HUES6 (cell line): Measurements from ENCODE around the gene OR5A1.
"Not testable (repeated sequence)": the region's sequence is repeated elsewhere in the genome, so short reads cannot be mapped to it uniquely, and the experiment has no call there.

Experiments
- H3K27ac ChIP-seq: 2 replicates; pipeline ENCODE4 v1.7.0; 2013; ENCODE audit warnings: low read depth, mild to moderate bottlenecking, low read length, inconsistent platforms
- H3K27me3 ChIP-seq: 2 replicates; pipeline ENCODE4 v1.6.1; 2013; ENCODE audit warnings: low read length; ENCODE audit not compliant: control insufficient read depth, insufficient read depth
- H3K36me3 ChIP-seq: 2 replicates; pipeline ENCODE4 v1.6.1; 2013; ENCODE audit warnings: low read length; ENCODE audit not compliant: control insufficient read depth, insufficient read depth
- H3K4me1 ChIP-seq: 2 replicates; pipeline ENCODE4 v1.6.1; 2013; ENCODE audit warnings: low read length; ENCODE audit not compliant: control insufficient read depth, insufficient read depth
- H3K4me3 ChIP-seq: 2 replicates; pipeline ENCODE4 v1.5.1; 2013; ENCODE audit warnings: low read depth, low read length
- H3K9ac ChIP-seq: one replicate; pipeline ENCODE4 v1.6.1; 2013; ENCODE audit warnings: mild to moderate bottlenecking, low read length
- H3K9me3 ChIP-seq: 2 replicates; pipeline ENCODE4 v1.6.1; 2013; ENCODE audit warnings: low read depth, low read length; ENCODE audit not compliant: control insufficient read depth, insufficient read depth

The OR5A1 gene

DNA sequence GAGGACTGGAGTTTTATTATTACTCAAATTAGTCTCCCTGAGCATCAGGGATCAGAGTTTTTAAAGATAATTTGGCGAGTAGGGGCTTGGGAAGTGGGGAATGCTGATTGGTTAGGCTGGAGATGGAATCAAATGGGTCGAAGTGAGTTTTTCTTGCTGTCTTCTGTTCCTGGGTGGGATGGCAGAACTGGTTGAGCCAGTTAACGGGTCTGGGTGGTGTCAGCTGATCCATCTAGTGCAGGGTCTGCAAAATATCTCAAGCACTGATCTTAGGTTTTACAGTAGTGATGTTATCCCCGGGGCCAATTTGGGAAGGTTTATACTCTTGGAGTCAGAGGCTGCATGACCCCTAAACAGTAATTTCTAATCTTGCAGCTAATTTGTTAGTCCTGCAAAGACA lies 11.1 kb upstream of the OR5A1 start:
- 0 out of 2 replicates have a peak, but pooled peaks cover 3% of the 10 kb centered on the region for H3K9me3 ChIP-seq
- peaks cover 18% of the 10 kb centered on the region for H3K4me1 ChIP-seq
- no peak overlapping the region for H3K4me3 ChIP-seq
- no peaks in the 10 kb centered on the region for H3K27me3 ChIP-seq
- no peaks in the 10 kb centered on the region for H3K36me3 ChIP-seq
- H3K9ac ChIP-seq: no peak overlapping the region
- no peak overlapping the region for H3K27ac ChIP-seq

DNA sequence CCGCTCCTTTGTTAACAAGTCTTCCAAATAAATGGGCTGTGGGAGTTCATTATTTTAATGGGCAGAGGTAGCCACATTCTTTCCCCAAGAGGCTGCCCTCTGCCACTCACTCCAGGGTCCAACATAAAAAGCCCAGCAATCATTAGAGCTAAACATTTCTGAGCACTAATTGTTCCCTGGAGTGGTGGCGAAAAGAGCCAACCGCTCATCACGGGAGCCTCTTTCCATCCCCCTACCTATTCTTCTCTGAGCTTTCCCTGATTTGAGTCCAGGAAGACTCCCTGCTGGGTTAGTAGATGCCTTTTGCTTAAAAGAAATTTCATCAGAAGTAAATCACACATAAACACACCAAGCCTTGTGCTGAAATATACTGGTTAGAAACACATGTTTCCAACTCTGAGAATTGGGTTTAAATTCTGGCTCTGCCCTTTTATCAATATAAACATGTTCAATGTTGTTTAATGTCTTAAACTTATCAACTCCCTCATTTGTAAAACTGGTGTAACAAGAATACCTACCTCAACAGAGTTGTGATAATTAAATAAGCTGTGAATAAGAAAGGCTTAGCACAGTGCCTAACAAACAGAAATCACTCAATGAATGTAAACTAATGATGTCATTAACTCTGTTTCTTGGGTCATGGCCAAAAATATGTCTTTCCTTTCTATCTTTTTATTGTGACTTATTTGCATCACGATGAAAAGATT lies 9.8 kb upstream of the OR5A1 start, which contains the start of gene OR5A2:
OR5A2 (minus strand) TSS at position 53 of the 707 bp plus-strand sequence. CDS start 3,460 bp downstream, outside the sequence.
- Histone ChIP-seq H3K4me3 (peak within 1 kb of the TSS; percentile 41), H3K36me3 (no peaks in the 10 kb centered on the region), H3K27me3 (no peaks in the 10 kb centered on the region), H3K27ac (peak within 1 kb of the TSS; percentile 71), H3K4me1 (peaks cover 18% of the 10 kb centered on the region), H3K9ac (no peak within 1 kb of the TSS), H3K9me3 (no peaks in the 10 kb centered on the region)

DNA sequence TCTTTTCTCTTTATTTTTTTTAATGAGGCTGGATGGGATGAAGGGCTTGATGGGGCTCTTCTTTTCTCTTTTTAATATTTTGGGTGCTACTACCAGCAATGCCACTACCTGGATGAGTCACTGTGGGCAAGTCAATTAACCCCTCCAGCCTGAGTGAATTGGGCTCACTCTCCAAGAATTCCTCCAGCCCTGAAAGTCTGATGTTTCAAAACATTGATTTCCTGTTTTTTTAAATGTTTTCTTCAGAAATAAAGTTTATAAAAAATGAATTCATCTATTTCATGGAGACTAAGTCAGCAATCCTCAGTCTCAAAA lies 9.2 kb upstream of the OR5A1 start:
- Histone ChIP-seq H3K36me3 (no peaks in the 10 kb centered on the region), H3K4me3 (no peak overlapping the region), H3K4me1 (peaks cover 18% of the 10 kb centered on the region), H3K9ac (no peak overlapping the region), H3K9me3 (no peaks in the 10 kb centered on the region), H3K27me3 (no peaks in the 10 kb centered on the region), H3K27ac (peak overlapping the region; percentile 71)

DNA sequence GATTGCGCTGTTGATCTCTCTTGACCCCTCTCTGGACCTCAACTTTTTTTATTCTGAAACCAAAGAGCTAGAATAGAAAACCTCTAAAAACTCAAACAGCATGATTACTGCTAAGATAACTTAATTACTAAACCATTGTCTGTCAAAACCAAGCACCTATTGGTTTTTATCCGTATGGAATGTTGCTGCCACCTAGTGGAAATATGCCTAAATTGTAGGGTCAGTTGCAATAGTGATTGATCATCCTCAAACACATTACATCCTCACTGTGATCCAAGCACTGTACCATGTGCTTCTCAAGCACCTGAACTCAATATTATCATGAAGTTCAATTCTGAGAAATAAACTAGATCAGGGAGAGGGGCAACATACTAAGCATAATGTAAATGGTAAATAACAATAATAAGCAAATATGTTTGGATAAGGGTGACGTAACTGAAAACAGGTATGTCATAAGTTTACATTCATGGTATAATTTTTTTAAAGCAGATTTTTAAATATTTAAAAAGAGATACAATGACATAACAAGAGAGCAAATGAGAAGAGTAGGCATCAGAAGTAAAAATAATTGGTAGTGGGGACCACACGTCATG lies 6.2 kb upstream of the OR5A1 start:
- H3K9ac ChIP-seq: no peak overlapping the region
- H3K36me3 ChIP-seq: no peaks in the 10 kb centered on the region
- H3K4me1 ChIP-seq: peaks cover 18% of the 10 kb centered on the region
- H3K4me3 ChIP-seq: no peak overlapping the region
- H3K27me3 ChIP-seq: no peaks in the 10 kb centered on the region
- no peaks in the 10 kb centered on the region for H3K9me3 ChIP-seq
- H3K27ac ChIP-seq: no peak overlapping the region

DNA sequence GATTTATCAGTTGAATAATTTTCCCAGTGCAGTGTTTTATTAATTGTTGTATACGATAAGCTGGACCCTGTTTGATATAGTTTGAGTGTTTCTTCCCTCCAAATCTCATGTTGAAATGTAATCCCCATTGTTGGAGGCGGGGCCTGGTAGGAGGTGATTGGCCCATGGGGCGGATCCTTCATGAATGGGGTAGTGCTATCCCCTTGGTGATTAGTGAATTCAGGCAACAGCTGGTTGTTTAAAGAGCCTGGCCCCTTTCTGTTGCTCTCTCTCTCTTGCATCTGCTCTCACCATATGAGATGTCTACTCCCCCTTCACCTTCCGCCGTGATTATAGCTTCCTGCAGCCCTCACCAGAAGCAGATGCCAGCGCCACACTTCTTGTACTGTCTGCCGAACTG lies 1.5 kb downstream of the OR5A1 start:
- no peaks in the 10 kb centered on the region for H3K36me3 ChIP-seq
- no peaks in the 10 kb centered on the region for H3K27me3 ChIP-seq

DNA sequence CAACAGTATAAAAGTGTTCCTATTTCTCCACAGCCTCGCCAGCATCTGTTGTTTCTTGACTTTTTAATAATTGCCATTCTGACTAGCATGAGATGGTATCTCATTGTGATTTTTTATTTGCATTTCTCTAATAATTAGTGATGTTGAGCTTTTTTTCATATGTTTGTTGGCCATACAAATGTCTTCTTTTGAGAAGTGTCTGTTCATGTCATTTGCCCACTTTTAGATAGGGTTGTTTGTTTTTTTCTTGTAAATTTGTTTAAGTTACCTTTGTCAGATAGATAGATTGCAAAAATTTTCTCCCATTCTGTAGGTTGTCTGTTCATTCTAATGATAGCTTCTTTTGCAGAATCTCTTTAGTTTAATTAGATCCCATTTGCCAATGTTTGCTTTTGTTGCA lies 9.4 kb downstream of the OR5A1 start:
- H3K36me3 ChIP-seq, H3K9me3 ChIP-seq, H3K4me3 ChIP-seq, H3K27me3 ChIP-seq, H3K4me1 ChIP-seq, H3K27ac ChIP-seq, H3K9ac ChIP-seq: not testable (repeated sequence)

More for the DNA sequence above, 1.5 kb downstream of the OR5A1 start:
- Histone ChIP-seq H3K4me3 (no peak overlapping the region), H3K9ac (no peak overlapping the region), H3K9me3 (no peaks in the 10 kb centered on the region), H3K27ac (no peak overlapping the region), H3K4me1 (no peaks in the 10 kb centered on the region)

DNA sequence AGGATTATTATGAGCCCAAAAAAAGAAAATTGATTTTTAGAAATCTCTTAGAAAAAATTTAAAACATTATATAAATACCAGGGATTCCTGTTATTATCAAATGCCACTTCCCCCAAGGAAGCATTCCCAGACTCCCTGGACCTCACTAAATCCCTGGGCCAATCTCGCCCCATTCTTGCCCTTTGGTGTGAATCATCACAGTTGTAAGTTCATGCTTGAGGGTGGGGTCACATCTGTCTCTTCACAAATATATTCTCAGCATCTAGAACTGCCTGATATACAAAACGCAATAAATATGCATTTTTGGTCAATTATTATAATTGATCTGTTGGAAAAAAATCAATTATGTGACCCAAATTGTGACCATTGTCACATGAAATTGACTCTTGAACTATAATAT lies 12.2 kb downstream of the OR5A1 start:
- no peak overlapping the region for H3K4me3 ChIP-seq
- 0 out of 2 replicates have a peak, but pooled peaks cover 3% of the 10 kb centered on the region for H3K9me3 ChIP-seq
- H3K36me3 ChIP-seq: no peaks in the 10 kb centered on the region
- H3K27me3 ChIP-seq: no peaks in the 10 kb centered on the region
- no peaks in the 10 kb centered on the region for H3K4me1 ChIP-seq
- no peak overlapping the region for H3K27ac ChIP-seq
- H3K9ac ChIP-seq: no peak overlapping the region

DNA sequence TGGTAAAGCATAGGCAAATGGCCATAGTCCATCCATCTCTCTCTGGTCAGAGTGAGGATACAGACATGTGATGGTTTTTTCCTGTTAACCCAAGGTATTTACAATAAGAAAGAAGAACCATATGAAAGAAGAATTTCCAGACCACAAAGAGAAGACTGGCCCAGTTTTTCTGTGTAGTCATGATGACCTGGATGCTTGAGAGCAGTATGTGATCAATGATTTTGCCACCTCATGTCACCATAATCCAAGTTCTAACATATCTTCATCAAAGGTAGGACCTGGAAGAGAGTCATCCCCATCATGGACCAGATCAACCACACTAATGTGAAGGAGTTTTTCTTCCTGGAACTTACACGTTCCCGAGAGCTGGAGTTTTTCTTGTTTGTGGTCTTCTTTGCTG lies 20.4 kb downstream of the OR5A1 start, which contains the start of gene OR4D6:
OR4D6 (plus strand) TSS at position 301 of the 400 bp plus-strand sequence; CDS start at position 301, 0 bp downstream.
- Histone ChIP-seq H3K9ac (no peak within 1 kb of the TSS), H3K4me3 (no peak within 1 kb of the TSS), H3K36me3 (no peaks in the 10 kb centered on the region), H3K9me3 (no peaks in the 10 kb centered on the region), H3K27ac (no peak within 1 kb of the TSS), H3K27me3 (no peaks in the 10 kb centered on the region), H3K4me1 (no peaks in the 10 kb centered on the region)

DNA sequence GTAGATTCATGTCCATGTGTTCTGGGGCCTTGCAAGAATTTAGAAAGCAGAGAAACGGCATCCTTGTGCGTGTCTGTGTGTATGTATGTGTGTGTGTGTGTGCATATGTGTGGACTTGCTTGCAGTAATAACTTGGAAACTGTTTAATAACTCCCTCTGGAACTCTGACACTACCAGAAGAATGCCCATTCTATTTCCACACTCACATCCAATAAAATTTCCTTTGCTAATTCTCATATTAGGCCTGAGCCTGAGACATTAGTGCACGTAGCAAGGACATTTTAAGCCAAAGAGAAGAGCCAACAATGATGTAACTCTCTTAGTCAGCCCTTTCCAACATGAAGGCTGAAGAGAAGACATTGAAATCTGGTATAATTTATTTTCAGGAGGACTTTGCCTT lies 23.6 kb downstream of the OR5A1 start:
- Histone ChIP-seq H3K27ac (no peak overlapping the region), H3K4me1 (no peaks in the 10 kb centered on the region), H3K27me3 (no peaks in the 10 kb centered on the region), H3K9ac (no peak overlapping the region), H3K4me3 (no peak overlapping the region), H3K36me3 (no peaks in the 10 kb centered on the region), H3K9me3 (no peaks in the 10 kb centered on the region)

DNA sequence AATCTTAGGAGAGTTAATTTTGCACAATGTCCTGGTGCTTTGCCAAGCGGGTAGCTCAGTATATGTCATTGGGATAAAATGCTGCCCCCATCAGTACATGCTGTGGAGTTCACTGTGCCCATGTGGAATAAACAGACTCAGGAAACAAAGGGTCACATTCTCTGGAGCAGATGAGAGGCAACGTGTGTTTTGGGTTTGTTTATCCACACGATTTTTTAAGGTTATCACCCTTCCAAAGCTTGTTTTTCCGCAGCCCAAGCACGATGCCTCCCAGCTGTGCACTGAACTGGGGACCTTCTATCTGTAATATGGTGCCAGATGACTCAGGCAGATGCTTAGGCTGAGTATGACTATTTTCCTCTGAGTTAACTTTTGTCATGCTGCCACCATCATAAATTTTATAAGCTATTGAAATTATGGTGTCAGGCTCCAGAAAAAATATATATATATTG lies 26.9 kb downstream of the OR5A1 start:
- no peaks in the 10 kb centered on the region for H3K36me3 ChIP-seq
- H3K27ac ChIP-seq: no peak overlapping the region

DNA sequence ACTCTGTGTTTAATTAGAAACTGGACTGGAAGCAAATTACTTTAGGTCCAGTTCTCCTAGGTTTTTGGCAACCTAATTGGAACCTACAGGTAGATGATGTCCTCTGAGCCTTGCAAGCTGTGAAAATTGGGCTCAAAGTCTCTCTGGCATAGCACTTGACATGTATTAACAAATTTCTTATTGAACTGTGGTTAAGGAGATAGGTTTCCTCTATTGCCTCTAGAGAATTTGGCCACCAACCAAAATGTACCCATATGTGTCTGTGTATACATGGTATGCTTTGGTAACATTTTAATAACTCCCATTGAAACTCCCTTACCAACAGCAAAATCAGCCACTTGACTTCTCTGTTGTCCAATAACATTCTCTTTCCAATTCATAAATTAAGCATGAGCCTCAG lies 36.7 kb downstream of the OR5A1 start, which contains the start of gene OR4D10:
OR4D10 (plus strand) TSS at position 301 of the 400 bp plus-strand sequence. CDS start 4,115 bp downstream, outside the sequence.
- Histone ChIP-seq H3K27ac (no peak within 1 kb of the TSS), H3K27me3 (no peaks in the 10 kb centered on the region), H3K4me1 (no peaks in the 10 kb centered on the region), H3K36me3 (no peaks in the 10 kb centered on the region), H3K9ac (no peak within 1 kb of the TSS), H3K4me3 (no peak within 1 kb of the TSS), H3K9me3 (no peaks in the 10 kb centered on the region)

More for the DNA sequence above, 26.9 kb downstream of the OR5A1 start:
- H3K4me1 ChIP-seq: no peaks in the 10 kb centered on the region
- H3K9me3 ChIP-seq: no peaks in the 10 kb centered on the region
- no peak overlapping the region for H3K4me3 ChIP-seq
- H3K27me3 ChIP-seq: no peaks in the 10 kb centered on the region
- H3K9ac ChIP-seq: no peak overlapping the region
